ENCODE measurements around the gene SORCS2. TPM values are rescaled to one million over a fixed set of nuclear protein-coding genes. Genes with fewer than 3 reads are reported as not detected.

The SORCS2 gene
- total and polyA plus RNA-seq, 2 of the 4 experiments (the other 2 are of a cell fraction), result 0.36 to 0.62 TPM

- no peak overlapping the region for H4K91ac ChIP-seq (ENCODE audit: insufficient read depth, low read depth, low read length)
- H4K8ac ChIP-seq (ENCODE audit: low read depth in 2 of 2, low read length in 2 of 2), result no peak overlapping the region
- H2AFZ ChIP-seq (replicated peaks; ENCODE audit: low read length, poor library complexity), result no peak overlapping the region
- H3K4me3 ChIP-seq (ENCODE audit: insufficient read depth, low read depth, low read length), result no peak overlapping the region
- H2BK5ac ChIP-seq (ENCODE audit: low read depth, low read length, poor library complexity, severe bottlenecking), result no peak overlapping the region
- DNase-seq (no peak), ATAC-seq (ENCODE audit: low read depth) (no peak)
- no peak overlapping the region for H2BK20ac ChIP-seq (ENCODE audit: low read depth, low read length)
- TF ChIP-seq, protein P1, sequence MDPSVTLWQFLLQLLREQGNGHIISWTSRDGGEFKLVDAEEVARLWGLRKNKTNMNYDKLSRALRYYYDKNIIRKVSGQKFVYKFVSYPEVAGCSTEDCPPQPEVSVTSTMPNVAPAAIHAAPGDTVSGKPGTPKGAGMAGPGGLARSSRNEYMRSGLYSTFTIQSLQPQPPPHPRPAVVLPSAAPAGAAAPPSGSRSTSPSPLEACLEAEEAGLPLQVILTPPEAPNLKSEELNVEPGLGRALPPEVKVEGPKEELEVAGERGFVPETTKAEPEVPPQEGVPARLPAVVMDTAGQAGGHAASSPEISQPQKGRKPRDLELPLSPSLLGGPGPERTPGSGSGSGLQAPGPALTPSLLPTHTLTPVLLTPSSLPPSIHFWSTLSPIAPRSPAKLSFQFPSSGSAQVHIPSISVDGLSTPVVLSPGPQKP (IDR thresholded peaks at IDR 0.05; ENCODE audit: borderline replicate concordance, low read depth, low read length), result no peak
- no peak for TF ChIP-seq CHD1 (IDR thresholded peaks at IDR 0.05; ENCODE audit: low read depth, low read length)
- TF ChIP-seq CEBPB (IDR thresholded peaks at IDR 0.05; ENCODE audit: low read depth, low read length), result no peak
- TF ChIP-seq MAZ (IDR thresholded peaks at IDR 0.05; ENCODE audit: borderline replicate concordance, low read depth, low read length), result no peak
- TF ChIP-seq POLR2A (IDR thresholded peaks at IDR 0.05; ENCODE audit: low read depth, low read length), result no peak
- TF ChIP-seq MXI1 (IDR thresholded peaks at IDR 0.05; ENCODE audit: borderline replicate concordance, low read depth, low read length), result no peak
- no peak for TF ChIP-seq RFX5 (IDR thresholded peaks at IDR 0.05; ENCODE audit: low read depth, low read length)
- no peak for TF ChIP-seq NFE2L2 (IDR thresholded peaks at IDR 0.05; ENCODE audit: low read depth, low read length)
- no peak for TF ChIP-seq MAFK (IDR thresholded peaks at IDR 0.05; ENCODE audit: low read depth, low read length)
- TF ChIP-seq, protein P2, sequence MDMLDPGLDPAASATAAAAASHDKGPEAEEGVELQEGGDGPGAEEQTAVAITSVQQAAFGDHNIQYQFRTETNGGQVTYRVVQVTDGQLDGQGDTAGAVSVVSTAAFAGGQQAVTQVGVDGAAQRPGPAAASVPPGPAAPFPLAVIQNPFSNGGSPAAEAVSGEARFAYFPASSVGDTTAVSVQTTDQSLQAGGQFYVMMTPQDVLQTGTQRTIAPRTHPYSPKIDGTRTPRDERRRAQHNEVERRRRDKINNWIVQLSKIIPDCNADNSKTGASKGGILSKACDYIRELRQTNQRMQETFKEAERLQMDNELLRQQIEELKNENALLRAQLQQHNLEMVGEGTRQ (IDR thresholded peaks at IDR 0.05; ENCODE audit: low read depth, low read length), result no peak
- TF ChIP-seq BHLHE40 (IDR thresholded peaks at IDR 0.05; ENCODE audit: low read depth, low read length), result no peak
- no peak for TF ChIP-seq RAD21 (IDR thresholded peaks at IDR 0.05; ENCODE audit: low read length)
- TF ChIP-seq FOS (IDR thresholded peaks at IDR 0.05; ENCODE audit: low read depth, low read length), result no peak
- no peak for TF ChIP-seq SMC3 (IDR thresholded peaks at IDR 0.05; ENCODE audit: low read depth, low read length)
- TF ChIP-seq CTCF (conservative IDR thresholded peaks at IDR 0.05; ENCODE audit: low read depth, low read length), result no peak
- no peak for TF ChIP-seq RCOR1 (IDR thresholded peaks at IDR 0.05; ENCODE audit: insufficient replicate concordance, low read length)
- H2AK5ac ChIP-seq (ENCODE audit: low read depth, low read length), result no peak overlapping the region
- no peak overlapping the region for H2BK120ac ChIP-seq (ENCODE audit: low read depth, low read length)
- H3K9ac ChIP-seq (ENCODE audit: low read depth, low read length), result no peak overlapping the region
- no peaks in the 10 kb centered on the region for H3K4me1 ChIP-seq (ENCODE audit: control insufficient read depth, insufficient read depth, low read length)
- H3K27me3 ChIP-seq (ENCODE audit: control insufficient read depth, insufficient read depth, low read length), result peaks cover 55% of the 10 kb centered on the region
- H3K4ac ChIP-seq (ENCODE audit: low read depth, low read length), result no peak overlapping the region
- no peak overlapping the region for H3K56ac ChIP-seq (ENCODE audit: extremely low read depth, insufficient read depth, low read length)
- no peak overlapping the region for H3K18ac ChIP-seq (ENCODE audit: low read depth, low read length)
- intact Hi-C loops (cut with micrococcal nuclease), result no loop called here
- H3K36me3 ChIP-seq (ENCODE audit: control insufficient read depth, insufficient read depth, low read length), result no peaks in the 10 kb centered on the region
- no peak overlapping the region for H3K4me2 ChIP-seq (ENCODE audit: low read depth, low read length)
- no peak overlapping the region for H3K14ac ChIP-seq (replicated peaks; ENCODE audit: low read depth, low read length)
- H3K9me3 ChIP-seq (ENCODE audit: control insufficient read depth, insufficient read depth, low read length), result peaks cover 13% of the 10 kb centered on the region
- dilution Hi-C loops (cut with HindIII; ENCODE audit: low sequenced_read_pairs, unreplicated experiment), result no loop called here
- no peak overlapping the region for H4K5ac ChIP-seq (ENCODE audit: low read depth, low read length)
- H2AK9ac ChIP-seq (replicated peaks; ENCODE audit: low read depth, low read length, poor library complexity), result no peak overlapping the region
- no peaks in the 10 kb centered on the region for H3K79me1 ChIP-seq (ENCODE audit: low read depth in 1 of 2, low read length in 2 of 2)
- no peak overlapping the region for H3K27ac ChIP-seq (ENCODE audit: insufficient read depth, low read length)
- no TSS peak for BruUV-seq (replicated peaks)
- in situ Hi-C loops (cut with MboI; ENCODE audit: low sequenced_read_pairs), result no loop called here
- no peaks in the 10 kb centered on the region for H3K9me1 ChIP-seq (ENCODE audit: insufficient read depth, low read length)
- H3K23ac ChIP-seq (ENCODE audit: low read depth, low read length), result no peak overlapping the region
- POLR2A ChIA-PET (ENCODE audit: unreplicated experiment), result no interaction called here
- no CpG with 5 or more reads among the region's 9 CpGs for WGBS, 2 experiments (ENCODE audit: extremely low coverage in 2 of 2, insufficient read length in 1 of 2)
- CTCF ChIA-PET, result no interaction called here
- H4K20me1 ChIP-seq (ENCODE audit: insufficient read depth, low read length), result no peaks in the 10 kb centered on the region
- no peak overlapping the region for H2BK15ac ChIP-seq (ENCODE audit: low read depth, low read length)
These were observed 495.5 kb downstream of the SORCS2 start for GRCh38 chr4:7687796-7688195.
